Measurements from ENCODE around the gene SGCD.

Gene SGCD

DNA sequence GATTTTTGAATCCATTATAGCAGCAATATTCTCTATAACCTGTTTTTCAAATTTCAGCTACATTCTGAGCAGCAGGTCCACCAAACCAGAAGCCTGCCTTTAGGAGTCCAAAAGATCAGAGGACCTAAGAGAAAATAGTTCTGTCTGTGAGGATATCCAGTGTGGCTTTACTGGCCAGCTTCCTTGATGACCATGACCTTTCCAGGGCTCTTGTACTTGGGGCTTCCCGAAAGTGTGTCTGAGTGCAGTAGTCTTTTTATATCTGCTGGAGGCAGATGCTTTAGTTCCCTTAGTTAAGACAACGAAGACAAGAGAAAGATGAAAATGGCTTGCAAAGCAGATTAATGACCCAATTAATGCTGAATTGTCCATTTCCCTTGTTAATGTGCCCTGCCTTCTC is 72.4 kb downstream of the SGCD start:
- CTCF ChIA-PET, result no interaction called here

DNA sequence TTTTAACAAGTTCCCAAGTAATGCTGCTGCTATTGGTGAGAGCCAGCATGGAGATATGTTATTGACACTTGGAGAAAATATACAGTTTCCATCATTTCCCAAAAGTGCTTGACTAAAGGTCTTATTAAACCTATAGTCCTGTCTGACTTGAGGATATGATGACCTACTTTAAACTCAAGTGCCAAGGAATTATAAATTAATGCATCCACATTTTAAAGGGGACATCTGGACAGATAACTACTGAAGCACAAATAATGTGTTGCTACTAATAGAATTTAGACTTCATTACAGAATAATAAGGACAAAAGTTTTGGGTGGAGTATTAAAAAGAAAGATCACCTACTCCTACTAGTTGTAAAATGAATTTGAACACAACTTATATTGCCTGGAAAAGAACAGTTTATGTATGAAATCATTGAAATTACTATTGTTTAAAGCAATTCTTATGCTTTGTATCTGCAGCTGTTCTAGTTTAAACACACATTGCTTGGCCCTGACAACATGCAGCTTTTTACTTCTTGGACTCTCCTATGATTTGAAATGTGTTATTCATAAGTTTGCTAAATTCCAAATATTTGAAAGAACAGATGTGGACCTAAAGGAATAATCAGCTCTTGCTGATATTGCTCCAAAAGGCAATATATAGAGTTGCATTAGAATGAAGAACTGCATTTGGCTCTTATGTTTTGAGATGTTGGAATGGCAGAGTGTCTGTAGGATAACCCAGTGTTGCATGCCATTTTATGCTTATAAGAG is 73.4 kb downstream of the SGCD start:
- ChIA-PET CTCF (interaction anchor here (0.9 kb wide), 1 partner anchor 10 kb away, joined by 4 read pairs; no protein-coding TSS in a partner anchor), POLR2A (no interaction called here)
- Histone ChIP-seq H3K36me3 (ENCODE audit: control insufficient read depth in 4 of 4, insufficient read depth in 4 of 4, low read length in 3 of 4) (no peaks in the 10 kb centered on the region), H3K4me3 (ENCODE audit: control insufficient read depth in 1 of 7, extremely low read depth in 1 of 7, insufficient read depth in 4 of 7, low read depth in 2 of 7, low read length in 6 of 7) (no peak overlapping the region), H3K27me3 (replicated peaks in 2 of 5; ENCODE audit: control insufficient read depth in 4 of 5, insufficient read depth in 5 of 5, low read length in 4 of 5) (no peaks in the 10 kb centered on the region), H3K27ac (ENCODE audit: insufficient read depth in 1 of 2, low read depth in 1 of 2, low read length in 2 of 2, poor library complexity in 1 of 2, severe bottlenecking in 2 of 2) (no peak overlapping the region), H3K9me3 (ENCODE audit: control extremely low read depth in 1 of 5, control insufficient read depth in 4 of 5, insufficient read depth in 2 of 5, low read depth in 1 of 5, low read length in 4 of 5) (no peaks in the 10 kb centered on the region), H3K4me1 (ENCODE audit: control extremely low read depth in 1 of 4, control insufficient read depth in 4 of 4, insufficient read depth in 4 of 4, low read length in 3 of 4) (no peaks in the 10 kb centered on the region)
- DNase-seq, result no peak

More for the DNA sequence above, 72.4 kb downstream of the SGCD start:
- no peak for DNase-seq
- Histone ChIP-seq H3K4me3 (ENCODE audit: control insufficient read depth in 1 of 7, extremely low read depth in 1 of 7, insufficient read depth in 4 of 7, low read depth in 2 of 7, low read length in 6 of 7) (no peak overlapping the region), H3K4me1 (ENCODE audit: control extremely low read depth in 1 of 4, control insufficient read depth in 4 of 4, insufficient read depth in 4 of 4, low read length in 3 of 4) (no peaks in the 10 kb centered on the region), H3K9me3 (ENCODE audit: control extremely low read depth in 1 of 5, control insufficient read depth in 4 of 5, insufficient read depth in 2 of 5, low read depth in 1 of 5, low read length in 4 of 5) (no peaks in the 10 kb centered on the region), H3K27me3 (replicated peaks in 2 of 5; ENCODE audit: control insufficient read depth in 4 of 5, insufficient read depth in 5 of 5, low read length in 4 of 5) (no peaks in the 10 kb centered on the region), H3K27ac (ENCODE audit: insufficient read depth in 1 of 2, low read depth in 1 of 2, low read length in 2 of 2, poor library complexity in 1 of 2, severe bottlenecking in 2 of 2) (no peak overlapping the region), H3K36me3 (ENCODE audit: control insufficient read depth in 4 of 4, insufficient read depth in 4 of 4, low read length in 3 of 4) (no peaks in the 10 kb centered on the region)
- POLR2A ChIA-PET, result no interaction called here
- 90% methylated on average over 2 of the region's 2 CpGs for WGBS (ENCODE audit: insufficient coverage)

DNA sequence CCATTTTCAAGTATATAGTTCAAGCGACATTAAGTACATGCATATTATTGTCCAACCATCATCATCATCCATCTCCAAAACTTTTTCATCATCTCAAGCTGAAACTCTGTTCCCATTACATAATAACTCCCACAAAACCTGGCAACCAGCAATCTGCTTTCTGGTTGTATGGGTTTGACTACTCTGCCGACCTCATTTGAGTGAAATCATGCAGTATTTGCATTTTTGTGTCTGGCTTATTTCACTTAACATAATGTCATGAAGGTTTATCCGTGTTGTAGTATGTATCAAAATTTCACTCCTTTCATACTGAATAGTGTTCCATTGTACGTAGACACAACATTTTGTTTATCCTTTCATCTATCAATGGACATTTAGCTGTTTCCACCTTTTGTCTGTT is 74.8 kb downstream of the SGCD start:
- Histone ChIP-seq H3K9me3 (ENCODE audit: control extremely low read depth in 1 of 5, control insufficient read depth in 4 of 5, insufficient read depth in 2 of 5, low read depth in 1 of 5, low read length in 4 of 5) (no peaks in the 10 kb centered on the region), H3K36me3 (ENCODE audit: control insufficient read depth in 4 of 4, insufficient read depth in 4 of 4, low read length in 3 of 4) (no peaks in the 10 kb centered on the region), H3K4me1 (ENCODE audit: control extremely low read depth in 1 of 4, control insufficient read depth in 4 of 4, insufficient read depth in 4 of 4, low read length in 3 of 4) (no peaks in the 10 kb centered on the region), H3K4me3 (ENCODE audit: control insufficient read depth in 1 of 7, extremely low read depth in 1 of 7, insufficient read depth in 4 of 7, low read depth in 2 of 7, low read length in 6 of 7) (no peak overlapping the region), H3K27me3 (replicated peaks in 2 of 5; ENCODE audit: control insufficient read depth in 4 of 5, insufficient read depth in 5 of 5, low read length in 4 of 5) (no peaks in the 10 kb centered on the region), H3K27ac (ENCODE audit: insufficient read depth in 1 of 2, low read depth in 1 of 2, low read length in 2 of 2, poor library complexity in 1 of 2, severe bottlenecking in 2 of 2) (no peak overlapping the region)
- 100% methylated on average over 1 of the region's 4 CpGs for WGBS (ENCODE audit: insufficient coverage)
- DNase-seq, result no peak
- POLR2A ChIA-PET, result no interaction called here
- CTCF ChIA-PET, result no interaction called here

DNA sequence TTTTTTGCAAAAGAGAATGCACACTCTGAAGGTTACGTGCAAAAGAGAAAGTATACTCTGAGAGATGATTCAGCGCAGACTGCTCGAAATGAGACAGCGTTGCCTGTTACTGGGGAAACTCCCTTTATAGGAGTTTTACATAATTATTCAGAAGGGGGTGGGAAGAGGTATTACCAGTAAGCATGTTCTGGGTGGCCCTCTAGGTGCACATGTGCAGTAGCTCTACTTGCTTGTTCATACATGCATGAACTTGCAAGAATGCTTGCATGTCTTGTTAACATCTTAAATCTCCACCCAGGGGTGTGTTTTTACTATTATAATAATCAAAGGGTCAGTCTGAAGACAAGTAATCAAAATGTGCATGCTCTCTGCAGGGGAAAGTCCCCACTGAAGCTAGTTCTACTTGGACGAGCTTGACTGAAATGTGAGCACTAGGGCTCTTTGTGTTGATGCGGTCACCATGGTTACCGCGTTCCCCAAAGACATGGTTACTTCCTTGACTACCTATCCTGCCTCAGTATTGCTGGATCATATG is 75.5 kb downstream of the SGCD start:
- 84% methylated on average over 5 of the region's 8 CpGs for WGBS (ENCODE audit: insufficient coverage)
- ChIA-PET POLR2A (no interaction called here), CTCF (no interaction called here)
- Histone ChIP-seq H3K4me3 (ENCODE audit: control insufficient read depth in 1 of 7, extremely low read depth in 1 of 7, insufficient read depth in 4 of 7, low read depth in 2 of 7, low read length in 6 of 7) (no peak overlapping the region), H3K4me1 (ENCODE audit: control extremely low read depth in 1 of 4, control insufficient read depth in 4 of 4, insufficient read depth in 4 of 4, low read length in 3 of 4) (no peaks in the 10 kb centered on the region), H3K27me3 (replicated peaks in 2 of 5; ENCODE audit: control insufficient read depth in 4 of 5, insufficient read depth in 5 of 5, low read length in 4 of 5) (no peaks in the 10 kb centered on the region), H3K36me3 (ENCODE audit: control insufficient read depth in 4 of 4, insufficient read depth in 4 of 4, low read length in 3 of 4) (no peaks in the 10 kb centered on the region), H3K27ac (ENCODE audit: insufficient read depth in 1 of 2, low read depth in 1 of 2, low read length in 2 of 2, poor library complexity in 1 of 2, severe bottlenecking in 2 of 2) (no peak overlapping the region), H3K9me3 (ENCODE audit: control extremely low read depth in 1 of 5, control insufficient read depth in 4 of 5, insufficient read depth in 2 of 5, low read depth in 1 of 5, low read length in 4 of 5) (no peaks in the 10 kb centered on the region)
- peak; percentile 3 to 5 (median 4) for DNase-seq

DNA sequence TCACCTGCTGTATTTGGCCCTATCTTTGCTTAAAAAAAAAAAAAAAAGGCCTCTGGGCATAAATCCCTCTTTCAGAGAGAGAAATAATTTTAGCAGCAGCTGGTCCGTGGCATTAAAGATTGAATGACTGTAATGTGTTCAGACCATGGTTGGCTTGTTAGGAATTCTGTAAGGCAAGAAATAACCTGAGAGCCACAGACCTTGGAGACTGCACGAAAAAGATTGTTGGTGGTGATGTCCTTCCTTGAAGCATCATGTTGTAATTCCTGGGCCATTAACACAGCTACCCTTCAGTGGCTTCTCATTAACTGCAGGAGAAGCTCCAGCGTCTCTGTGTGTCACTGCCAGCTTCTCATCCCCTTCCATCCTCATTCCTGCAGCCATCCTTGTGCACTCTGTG is 79.0 kb downstream of the SGCD start:
- Histone ChIP-seq H3K4me1 (ENCODE audit: control extremely low read depth in 1 of 4, control insufficient read depth in 4 of 4, insufficient read depth in 4 of 4, low read length in 3 of 4) (no peaks in the 10 kb centered on the region), H3K36me3 (ENCODE audit: control insufficient read depth in 4 of 4, insufficient read depth in 4 of 4, low read length in 3 of 4) (no peaks in the 10 kb centered on the region), H3K27me3 (replicated peaks in 2 of 5; ENCODE audit: control insufficient read depth in 4 of 5, insufficient read depth in 5 of 5, low read length in 4 of 5) (no peaks in the 10 kb centered on the region), H3K4me3 (ENCODE audit: control insufficient read depth in 1 of 7, extremely low read depth in 1 of 7, insufficient read depth in 4 of 7, low read depth in 2 of 7, low read length in 6 of 7) (no peak overlapping the region), H3K9me3 (ENCODE audit: control extremely low read depth in 1 of 5, control insufficient read depth in 4 of 5, insufficient read depth in 2 of 5, low read depth in 1 of 5, low read length in 4 of 5) (no peaks in the 10 kb centered on the region), H3K27ac (ENCODE audit: insufficient read depth in 1 of 2, low read depth in 1 of 2, low read length in 2 of 2, poor library complexity in 1 of 2, severe bottlenecking in 2 of 2) (no peak overlapping the region)
- 92% methylated on average over 1 of the region's 3 CpGs for whole genome bisulfite sequencing (ENCODE audit: insufficient coverage)
- DNase-seq, result no peak
- ChIA-PET POLR2A (interaction anchor here (0.6 kb wide), 1 partner anchor 225 kb away, joined by 5 read pairs; no protein-coding TSS in a partner anchor), CTCF (no interaction called here)

DNA sequence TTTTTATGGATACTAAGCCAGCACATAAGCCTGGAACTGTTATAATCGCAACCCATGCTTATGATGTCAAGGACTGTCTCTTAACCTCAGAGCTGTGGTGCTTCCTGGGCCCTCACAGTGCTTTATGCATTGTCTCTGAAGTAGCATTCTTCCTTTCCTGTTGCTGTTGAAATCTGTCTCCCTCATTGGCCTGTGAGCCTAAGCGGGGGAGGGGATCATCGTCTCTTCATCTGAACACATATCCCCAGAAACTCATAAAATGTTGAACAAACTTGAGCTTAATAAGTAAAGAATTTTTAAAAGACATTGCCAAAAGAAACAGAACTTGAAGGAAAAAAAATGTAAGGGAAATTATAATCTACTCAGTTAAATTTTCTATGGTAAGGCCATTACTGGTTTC is 80.3 kb downstream of the SGCD start:
- H3K9me3 ChIP-seq (ENCODE audit: control extremely low read depth in 1 of 5, control insufficient read depth in 4 of 5, insufficient read depth in 2 of 5, low read depth in 1 of 5, low read length in 4 of 5), result no peaks in the 10 kb centered on the region
- WGBS (ENCODE audit: insufficient coverage), result 100% methylated on average over 1 of the region's 3 CpGs
- CTCF ChIA-PET, result no interaction called here

DNA sequence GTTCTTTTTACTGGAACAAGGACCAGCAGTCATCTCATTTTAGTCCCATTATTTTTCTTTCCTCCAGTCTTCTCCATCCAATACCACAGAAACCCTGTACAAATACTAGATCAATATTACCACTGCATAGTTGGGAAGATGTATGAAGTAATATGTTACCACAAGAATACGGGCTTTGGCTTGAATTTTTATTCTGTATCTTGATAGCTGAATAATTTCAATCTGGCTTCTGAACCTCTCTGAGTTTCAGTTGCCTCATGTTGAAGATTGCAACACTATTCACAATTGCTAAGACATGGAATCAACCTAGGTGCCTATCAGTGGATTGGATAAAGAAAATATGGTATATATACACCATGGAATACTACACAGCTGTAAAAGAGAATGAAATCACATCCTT is 82.9 kb downstream of the SGCD start:
- Histone ChIP-seq H3K27ac (ENCODE audit: insufficient read depth in 1 of 2, low read depth in 1 of 2, low read length in 2 of 2, poor library complexity in 1 of 2, severe bottlenecking in 2 of 2) (no peak overlapping the region), H3K4me1 (ENCODE audit: control extremely low read depth in 1 of 4, control insufficient read depth in 4 of 4, insufficient read depth in 4 of 4, low read length in 3 of 4) (no peaks in the 10 kb centered on the region), H3K9me3 (ENCODE audit: control extremely low read depth in 1 of 5, control insufficient read depth in 4 of 5, insufficient read depth in 2 of 5, low read depth in 1 of 5, low read length in 4 of 5) (no peaks in the 10 kb centered on the region), H3K27me3 (replicated peaks in 2 of 5; ENCODE audit: control insufficient read depth in 4 of 5, insufficient read depth in 5 of 5, low read length in 4 of 5) (no peaks in the 10 kb centered on the region), H3K4me3 (ENCODE audit: control insufficient read depth in 1 of 7, extremely low read depth in 1 of 7, insufficient read depth in 4 of 7, low read depth in 2 of 7, low read length in 6 of 7) (no peak overlapping the region), H3K36me3 (ENCODE audit: control insufficient read depth in 4 of 4, insufficient read depth in 4 of 4, low read length in 3 of 4) (no peaks in the 10 kb centered on the region)
- DNase-seq, result no peak
- POLR2A ChIA-PET, result no interaction called here
- CTCF ChIA-PET, result interaction anchor here (1.7 kb wide), 1 partner anchor 9 kb away, joined by 4 read pairs; no protein-coding TSS in a partner anchor
- no CpG with 5 or more reads among the region's 1 CpG for WGBS (ENCODE audit: insufficient coverage)

More for the DNA sequence above, 80.3 kb downstream of the SGCD start:
- Histone ChIP-seq H3K4me3 (ENCODE audit: control insufficient read depth in 1 of 7, extremely low read depth in 1 of 7, insufficient read depth in 4 of 7, low read depth in 2 of 7, low read length in 6 of 7) (no peak overlapping the region), H3K36me3 (ENCODE audit: control insufficient read depth in 4 of 4, insufficient read depth in 4 of 4, low read length in 3 of 4) (no peaks in the 10 kb centered on the region), H3K4me1 (ENCODE audit: control extremely low read depth in 1 of 4, control insufficient read depth in 4 of 4, insufficient read depth in 4 of 4, low read length in 3 of 4) (no peaks in the 10 kb centered on the region), H3K27ac (ENCODE audit: insufficient read depth in 1 of 2, low read depth in 1 of 2, low read length in 2 of 2, poor library complexity in 1 of 2, severe bottlenecking in 2 of 2) (no peak overlapping the region), H3K27me3 (replicated peaks in 2 of 5; ENCODE audit: control insufficient read depth in 4 of 5, insufficient read depth in 5 of 5, low read length in 4 of 5) (no peaks in the 10 kb centered on the region)
- POLR2A ChIA-PET, result no interaction called here
- DNase-seq, result no peak

Data from common myeloid progenitor, CD34-positive (primary cell).